Liver (tissue), 9 donors: ENCODE data around the gene ENTHD1. TPM values are rescaled to one million over a fixed set of nuclear protein-coding genes. Genes with fewer than 3 reads are reported as not detected.

Experiments
- DNase-seq: peaks from one replicate; pipeline ENCODE4 v3.0.0-alpha.2; 2017; ENCODE audit warnings: low spot score
- H3K27ac ChIP-seq, 2 donors: one replicate each; pipeline ENCODE4 v1.7.0; 2013; ENCODE audit warnings: inconsistent platforms in 2 of 2, low read length in 2 of 2, control low read depth in 1 of 2, low read depth in 1 of 2, mild to moderate bottlenecking in 1 of 2
- H3K27me3 ChIP-seq, 4 donors: one replicate each; pipeline versions ENCODE4 v1.6.1 to v1.7.0; 2013; ENCODE audit warnings: low read length in 3 of 4, inconsistent platforms in 1 of 4, mild to moderate bottlenecking in 1 of 4, moderate library complexity in 1 of 4; ENCODE audit not compliant: control insufficient read depth in 4 of 4, insufficient read depth in 4 of 4
- H3K36me3 ChIP-seq, 4 donors: one replicate each; pipeline versions ENCODE4 v1.6.1 to v1.7.0; 2013; ENCODE audit warnings: low read length in 3 of 4, mild to moderate bottlenecking in 3 of 4, low read depth in 1 of 4, moderate library complexity in 1 of 4; ENCODE audit not compliant: control insufficient read depth in 4 of 4, insufficient read depth in 3 of 4
- H3K4me1 ChIP-seq, 4 donors: one replicate each; pipeline versions ENCODE4 v1.6.1 to v1.7.0; 2013; ENCODE audit warnings: low read length in 3 of 4, mild to moderate bottlenecking in 3 of 4, moderate library complexity in 1 of 4; ENCODE audit not compliant: control insufficient read depth in 4 of 4, insufficient read depth in 4 of 4
- H3K4me3 ChIP-seq, 3 donors: one replicate each; pipeline versions ENCODE4 v1.6.1 to v1.7.0; 2013; ENCODE audit warnings: low read length in 3 of 3, control low read depth in 1 of 3, low read depth in 1 of 3, mild to moderate bottlenecking in 1 of 3
- H3K9ac ChIP-seq, 2 donors: one replicate each; pipeline ENCODE4 v1.7.0; 2013; ENCODE audit warnings: low read length in 2 of 2, mild to moderate bottlenecking in 2 of 2, moderate library complexity in 2 of 2, control low read depth in 1 of 2, low read depth in 1 of 2
- H3K9me3 ChIP-seq, 4 donors: one replicate each; pipeline versions ENCODE4 v1.6.1 to v1.7.0; 2013; ENCODE audit warnings: low read length in 3 of 4; ENCODE audit not compliant: control insufficient read depth in 4 of 4
- ATF3 ChIP-seq: IDR thresholded peaks from 2 replicates; pipeline ENCODE4 v1.6.1; 2016; ENCODE audit warnings: antibody characterized with exemption
- CTCF ChIP-seq: fragments of 150-350 bp; IDR thresholded peaks from 2 replicates; pipeline ENCODE4 v1.5.1; 2017; ENCODE audit warnings: improper control_type of control experiment, low read depth, low read length; ENCODE audit not compliant: missing input control
- EGR1 ChIP-seq, 2 donors: IDR thresholded peaks; 2 replicates each; pipeline ENCODE4 v1.6.1; 2016 to 2018; ENCODE audit warnings: antibody characterized with exemption in 2 of 2, low read depth in 2 of 2
- FOXA1 ChIP-seq: IDR thresholded peaks from 2 replicates; pipeline ENCODE4 v1.6.1; 2016; ENCODE audit warnings: antibody characterized with exemption
- GABPA ChIP-seq, 2 donors: IDR thresholded peaks in 1 of 2; conservative IDR thresholded peaks in 1 of 2; 2 replicates each; pipeline ENCODE4 v1.6.1; 2016; ENCODE audit warnings: antibody characterized with exemption in 2 of 2, mild to moderate bottlenecking in 1 of 2, moderate library complexity in 1 of 2
- HNF4G ChIP-seq: IDR thresholded peaks from 2 replicates; pipeline ENCODE4 v1.6.1; 2016; ENCODE audit warnings: antibody characterized with exemption
- JUND ChIP-seq, 2 donors: IDR thresholded peaks; 2 replicates each; pipeline ENCODE4 v1.6.1; 2016; ENCODE audit warnings: antibody characterized with exemption in 2 of 2
- MAX ChIP-seq: IDR thresholded peaks from 2 replicates; pipeline ENCODE4 v1.6.1; 2016; ENCODE audit warnings: antibody characterized with exemption
- RAD21 ChIP-seq, 2 donors: IDR thresholded peaks; 2 replicates each; pipeline ENCODE4 v1.6.1; 2016; ENCODE audit warnings: antibody characterized with exemption in 2 of 2, mild to moderate bottlenecking in 2 of 2
- REST ChIP-seq: IDR thresholded peaks from 2 replicates; pipeline ENCODE4 v1.6.1; 2016; ENCODE audit warnings: antibody characterized with exemption, mild to moderate bottlenecking
- SP1 ChIP-seq: IDR thresholded peaks from 2 replicates; pipeline ENCODE4 v1.6.1; 2018; ENCODE audit warnings: antibody characterized with exemption, mild to moderate bottlenecking
- YY1 ChIP-seq: IDR thresholded peaks from 2 replicates; pipeline ENCODE4 v1.6.1; 2016; ENCODE audit warnings: antibody characterized with exemption, mild to moderate bottlenecking
- ZBTB33 ChIP-seq: IDR thresholded peaks from 2 replicates; pipeline ENCODE4 v1.6.1; 2016; ENCODE audit warnings: antibody characterized with exemption
- WGBS: extraction: QIAGEN DNeasy Blood & Tissue Kit; methylation state at CpG from one replicate; pipeline ENCODE4 v1.1.7; 2013; 5-methylcytosine and 5-hydroxymethylcytosine counted together
- polyA plus RNA-seq, 2 donors: library from polyadenylated mRNA; stranded (reverse) in 1 of 2; unstranded in 1 of 2; fragments of 200-250 nt in 1 of 2; fragments of >200 nt in 1 of 2; fragmentation: Nextera tagmentation in 1 of 2; extraction: Ambion mirVana in 1 of 2; gene quantifications; one replicate each; pipeline versions ENCODE4 v1.2.1 to v1.2.3, GENCODE V29; 2013 to 2015
- total RNA-seq, 2 donors: library from RNA; depleted of rRNA; stranded (reverse); fragments of >200 nt; gene quantifications; one replicate each; pipeline ENCODE4 v1.2.3, GENCODE V29; 2014
- donor health status: healthy.
- donor health status: healthy.
- donor health status: healthy.
- donor health status: healthy.
- donor health status: healthy.

Gene ENTHD1
- total and polyA plus RNA-seq, 4 donors, result not detected

- Histone ChIP-seq H3K27me3 (peaks cover 0 to 9% (median 3%) of the 10 kb centered on the region in 4 donors), H3K4me3 (no peak overlapping the region), H3K4me1 (no peaks in the 10 kb centered on the region), H3K9me3 (peaks cover 0 to 4% (median 0%) of the 10 kb centered on the region in 4 donors), H3K27ac (no peak overlapping the region), H3K36me3 (no peaks in the 10 kb centered on the region), H3K9ac (no peak overlapping the region)
- no peak for TF ChIP-seq FOXA1
- WGBS, result 51% methylated on average over 1 of the region's 1 CpG
- DNase-seq, result no peak
These were observed 154.8 kb downstream of the ENTHD1 start for GRCh38 chr22:39738746-39739145.

GRCh38 chr22:39735776-39736175 is 157.8 kb downstream of the ENTHD1 start:
- H3K27ac ChIP-seq, result no peak overlapping the region
- 79% methylated on average over 10 of the region's 10 CpGs for WGBS
- no peak for DNase-seq

GRCh38 chr22:39734866-39735265 is 158.7 kb downstream of the ENTHD1 start:
- no peak overlapping the region for H3K9ac ChIP-seq
- H3K27me3 ChIP-seq, result peaks cover 0 to 13% (median 3%) of the 10 kb centered on the region in 4 donors
- 69% methylated on average over 5 of the region's 5 CpGs for WGBS
- H3K27ac ChIP-seq, result no peak overlapping the region
- H3K9me3 ChIP-seq, result peaks cover 0 to 4% (median 0%) of the 10 kb centered on the region in 4 donors
- no peaks in the 10 kb centered on the region for H3K36me3 ChIP-seq
- H3K4me1 ChIP-seq, result no peaks in the 10 kb centered on the region
- H3K4me3 ChIP-seq, result no peak overlapping the region
- DNase-seq, result no peak
- TF ChIP-seq EGR1 (IDR thresholded peaks at IDR 0.05; ENCODE audit: low read depth in 2 of 2), result no peak
- no peak for TF ChIP-seq CTCF
- no peak for TF ChIP-seq GABPA (IDR thresholded peaks at IDR 0.05 in 1 of 2, conservative IDR thresholded peaks at IDR 0.05 in 1 of 2)
- no peak for TF ChIP-seq JUND (IDR thresholded peaks at IDR 0.05)
- no peak for TF ChIP-seq RAD21 (IDR thresholded peaks at IDR 0.05)
- no peak for TF ChIP-seq HNF4G
- TF ChIP-seq YY1, result no peak
- TF ChIP-seq ZBTB33, result no peak

More at GRCh38 chr22:39735776-39736175, 157.8 kb downstream of the ENTHD1 start:
- Histone ChIP-seq H3K9me3 (peaks cover 0 to 4% (median 0%) of the 10 kb centered on the region in 4 donors), H3K27me3 (peaks cover 0 to 13% (median 3%) of the 10 kb centered on the region in 4 donors), H3K4me3 (no peak overlapping the region), H3K9ac (no peak overlapping the region), H3K36me3 (no peaks in the 10 kb centered on the region), H3K4me1 (no peaks in the 10 kb centered on the region)
- TF ChIP-seq EGR1 (IDR thresholded peaks at IDR 0.05; ENCODE audit: low read depth in 2 of 2), result no peak
- no peak for TF ChIP-seq ATF3
- TF ChIP-seq MAX, result no peak
- no peak for TF ChIP-seq SP1
- TF ChIP-seq REST, result no peak
- TF ChIP-seq JUND (IDR thresholded peaks at IDR 0.05), result no peak
